Measurements from ENCODE around the gene ILKAP. TPM values are rescaled to one million over a fixed set of nuclear protein-coding genes. Genes with fewer than 3 reads are reported as not detected.

Gene ILKAP, protein sequence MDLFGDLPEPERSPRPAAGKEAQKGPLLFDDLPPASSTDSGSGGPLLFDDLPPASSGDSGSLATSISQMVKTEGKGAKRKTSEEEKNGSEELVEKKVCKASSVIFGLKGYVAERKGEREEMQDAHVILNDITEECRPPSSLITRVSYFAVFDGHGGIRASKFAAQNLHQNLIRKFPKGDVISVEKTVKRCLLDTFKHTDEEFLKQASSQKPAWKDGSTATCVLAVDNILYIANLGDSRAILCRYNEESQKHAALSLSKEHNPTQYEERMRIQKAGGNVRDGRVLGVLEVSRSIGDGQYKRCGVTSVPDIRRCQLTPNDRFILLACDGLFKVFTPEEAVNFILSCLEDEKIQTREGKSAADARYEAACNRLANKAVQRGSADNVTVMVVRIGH
- total RNA-seq, result 25.7 and 28.2 TPM in 2 replicates
- polyA plus RNA-seq, result 61.0 and 81.9 TPM in 2 replicates

- Histone ChIP-seq H3K4me1 (ENCODE audit: low read depth) (peaks cover 8% of the 10 kb centered on the region), H3K36me3 (no peaks in the 10 kb centered on the region), H3K4me3 (peak within 1 kb of the TSS; percentile 99), H3K27me3 (peaks cover 9% of the 10 kb centered on the region), H3K9me3 (ENCODE audit: low read depth) (no peaks in the 10 kb centered on the region), H3K27ac (peak within 1 kb of the TSS; percentile 97)
- TF ChIP-seq, protein P1, sequence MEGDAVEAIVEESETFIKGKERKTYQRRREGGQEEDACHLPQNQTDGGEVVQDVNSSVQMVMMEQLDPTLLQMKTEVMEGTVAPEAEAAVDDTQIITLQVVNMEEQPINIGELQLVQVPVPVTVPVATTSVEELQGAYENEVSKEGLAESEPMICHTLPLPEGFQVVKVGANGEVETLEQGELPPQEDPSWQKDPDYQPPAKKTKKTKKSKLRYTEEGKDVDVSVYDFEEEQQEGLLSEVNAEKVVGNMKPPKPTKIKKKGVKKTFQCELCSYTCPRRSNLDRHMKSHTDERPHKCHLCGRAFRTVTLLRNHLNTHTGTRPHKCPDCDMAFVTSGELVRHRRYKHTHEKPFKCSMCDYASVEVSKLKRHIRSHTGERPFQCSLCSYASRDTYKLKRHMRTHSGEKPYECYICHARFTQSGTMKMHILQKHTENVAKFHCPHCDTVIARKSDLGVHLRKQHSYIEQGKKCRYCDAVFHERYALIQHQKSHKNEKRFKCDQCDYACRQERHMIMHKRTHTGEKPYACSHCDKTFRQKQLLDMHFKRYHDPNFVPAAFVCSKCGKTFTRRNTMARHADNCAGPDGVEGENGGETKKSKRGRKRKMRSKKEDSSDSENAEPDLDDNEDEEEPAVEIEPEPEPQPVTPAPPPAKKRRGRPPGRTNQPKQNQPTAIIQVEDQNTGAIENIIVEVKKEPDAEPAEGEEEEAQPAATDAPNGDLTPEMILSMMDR (IDR thresholded peaks at IDR 0.05; ENCODE audit: low read depth, low read length), result no peak
- DNase-seq (ENCODE audit: low read depth in 1 of 2, low spot score in 1 of 2), result peak; percentile 85 to 94
Measured at GRCh38 chr2:238203094-238203972, at the start of gene ILKAP. Gene ILKAP (minus strand): TSS chr2:238203695. CDS start chr2:238203553, 142 bp downstream.

DNA sequence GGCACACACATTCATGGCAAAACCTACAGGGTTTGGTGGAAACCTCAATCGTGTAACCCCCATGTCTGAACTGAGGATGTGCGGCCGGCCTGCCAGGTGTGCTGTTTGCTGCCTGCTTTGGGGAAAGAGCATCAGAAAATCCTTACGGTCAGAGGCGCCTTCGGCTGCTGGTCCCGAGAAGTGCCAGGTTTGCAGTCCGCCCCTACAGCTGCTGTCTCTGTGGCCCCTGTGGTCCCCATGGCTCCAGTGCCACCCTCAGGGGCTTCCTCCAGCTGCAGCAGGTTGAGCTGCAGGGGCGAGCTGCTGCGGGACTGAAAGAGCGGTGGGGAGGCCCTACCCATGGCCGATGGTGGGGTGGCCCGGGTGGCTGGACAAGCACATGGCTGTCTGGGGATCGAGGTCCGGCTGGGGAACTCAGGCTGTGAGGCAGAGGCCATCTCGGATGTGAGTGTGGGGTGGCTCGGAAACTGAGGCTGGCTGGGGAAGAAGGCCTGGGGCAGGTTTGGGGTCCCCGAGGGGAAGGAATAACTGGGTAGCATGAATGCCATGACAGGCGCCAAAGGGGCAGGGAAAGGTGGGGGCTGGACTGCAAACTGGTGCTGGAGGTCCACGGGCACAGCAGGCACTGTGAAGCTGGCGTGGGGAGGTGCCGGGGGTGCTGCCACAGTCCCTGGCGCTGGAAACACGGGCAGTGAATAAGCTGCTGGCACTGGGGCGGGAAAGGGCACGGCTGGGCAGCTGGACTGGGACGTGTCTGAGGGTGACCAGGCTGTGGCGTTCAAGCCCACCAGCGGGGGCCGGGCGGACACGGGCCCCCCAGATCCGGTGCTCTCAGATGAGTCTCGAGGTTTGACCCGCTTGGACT, 49.5 kb upstream of the ILKAP start:
- H3K4me1 ChIP-seq (ENCODE audit: low read depth), result peaks cover 2% of the 10 kb centered on the region
- DNase-seq (ENCODE audit: low read depth in 1 of 2, low spot score in 1 of 2), result no peak
- no peaks in the 10 kb centered on the region for H3K27me3 ChIP-seq
- TF ChIP-seq, protein P1 (IDR thresholded peaks at IDR 0.05; ENCODE audit: low read depth, low read length), result no peak
- no peaks in the 10 kb centered on the region for H3K9me3 ChIP-seq (ENCODE audit: low read depth)
- no peaks in the 10 kb centered on the region for H3K36me3 ChIP-seq
- H3K27ac ChIP-seq, result no peak overlapping the region
- H3K4me3 ChIP-seq, result no peak overlapping the region

GRCh38 chr2:238251986-238252385, 48.5 kb upstream of the ILKAP start:
- Histone ChIP-seq H3K9me3 (ENCODE audit: low read depth) (no peaks in the 10 kb centered on the region), H3K27ac (no peak overlapping the region), H3K4me3 (no peak overlapping the region), H3K27me3 (no peaks in the 10 kb centered on the region), H3K4me1 (ENCODE audit: low read depth) (peaks cover 4% of the 10 kb centered on the region), H3K36me3 (no peaks in the 10 kb centered on the region)
- DNase-seq (ENCODE audit: low read depth in 1 of 2, low spot score in 1 of 2), result no peak
- TF ChIP-seq, protein P1 (IDR thresholded peaks at IDR 0.05; ENCODE audit: low read depth, low read length), result no peak

DNA sequence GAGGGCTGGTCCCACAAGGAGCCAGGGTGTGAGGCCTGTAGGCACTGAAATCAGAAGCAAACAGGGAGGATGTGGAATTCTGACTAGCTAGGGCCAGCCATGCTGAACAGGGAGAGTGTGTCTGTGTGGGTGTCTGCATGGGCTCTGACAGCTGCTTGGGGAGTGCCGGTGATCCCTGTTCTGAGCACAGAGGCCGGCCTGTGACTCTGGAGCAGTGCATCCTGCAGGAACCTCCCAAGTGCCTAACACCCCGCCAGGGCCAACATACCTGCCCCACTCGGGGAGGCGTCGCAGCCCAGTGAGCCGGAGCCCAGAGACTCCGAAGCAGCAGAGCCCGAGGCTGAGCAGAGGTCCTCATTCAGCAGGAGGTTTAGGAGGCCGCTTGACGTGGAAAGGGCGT, 47.8 kb upstream of the ILKAP start:
- Histone ChIP-seq H3K27me3 (no peaks in the 10 kb centered on the region), H3K4me1 (ENCODE audit: low read depth) (peaks cover 4% of the 10 kb centered on the region), H3K9me3 (ENCODE audit: low read depth) (no peaks in the 10 kb centered on the region), H3K4me3 (no peak overlapping the region), H3K36me3 (no peaks in the 10 kb centered on the region), H3K27ac (no peak overlapping the region)
- TF ChIP-seq, protein P1 (IDR thresholded peaks at IDR 0.05; ENCODE audit: low read depth, low read length), result no peak
- DNase-seq (ENCODE audit: low read depth in 1 of 2, low spot score in 1 of 2), result no peak

DNA sequence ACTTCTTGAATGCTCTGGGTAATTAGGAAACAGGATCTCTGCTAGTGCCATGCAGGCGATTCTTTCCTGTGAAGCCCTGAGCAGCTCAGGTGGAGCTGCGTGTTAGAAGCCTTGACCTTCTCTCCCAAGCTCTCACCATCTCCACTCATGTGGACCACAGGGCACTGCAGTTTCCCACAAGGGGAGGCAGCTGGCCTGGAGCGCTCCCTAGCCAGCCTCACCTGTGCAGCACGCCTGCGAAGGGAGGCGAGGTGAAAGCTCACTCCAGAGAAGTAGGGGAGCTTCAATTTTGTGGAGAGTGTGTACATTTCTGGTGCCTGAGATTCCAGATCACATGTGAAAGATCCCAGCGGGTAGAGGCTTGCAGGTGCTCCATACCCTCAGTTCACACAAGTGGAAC, 47.4 kb upstream of the ILKAP start:
- H3K4me1 ChIP-seq (ENCODE audit: low read depth), result peaks cover 4% of the 10 kb centered on the region
- DNase-seq (ENCODE audit: low read depth in 1 of 2, low spot score in 1 of 2), result no peak
- no peaks in the 10 kb centered on the region for H3K27me3 ChIP-seq
- no peaks in the 10 kb centered on the region for H3K36me3 ChIP-seq
- H3K4me3 ChIP-seq, result no peak overlapping the region
- H3K27ac ChIP-seq, result no peak overlapping the region
- no peaks in the 10 kb centered on the region for H3K9me3 ChIP-seq (ENCODE audit: low read depth)
- TF ChIP-seq, protein P1 (IDR thresholded peaks at IDR 0.05; ENCODE audit: low read depth, low read length), result no peak
